ENCODE data around the gene WASF3. TPM values are rescaled to one million over a fixed set of nuclear protein-coding genes. Genes with fewer than 3 reads are reported as not detected.

The WASF3 gene
- total and polyA plus RNA-seq, 2 of the 13 experiments (the other 11 are each of a cell fraction or from before 2014, with no cell fraction given) = 10.4 to 17.2 TPM

- no peak for TF ChIP-seq ZHX2 (IDR thresholded peaks at IDR 0.05; ENCODE audit: low read depth)
- no peak for TF ChIP-seq ZHX2 (CRISPR knock-in tag; IDR thresholded peaks at IDR 0.05; ENCODE audit: borderline replicate concordance)
- no peak for TF ChIP-seq ZNF317 (CRISPR knock-in tag; IDR thresholded peaks at IDR 0.05)
These were observed 131.5 kb downstream of the WASF3 start (continued) for GRCh38 chr13:26688980-26689379.

GRCh38 chr13:26693749-26694463 lies 136.4 kb downstream of the WASF3 start:
- no TSS peak for BruUV-seq (replicated peaks)
- 50% methylated on average over 10 of the region's 10 CpGs for WGBS (ENCODE audit: low lambda C conversion rate)
- DNase-seq (ENCODE audit: low spot score) = no peak
- in situ Hi-C loops (cut with HindIII; ENCODE audit: extremely low pct_ligation_motif_present, low pct_unique_long_range_greater_than_20kb) = no loop called here
- Histone ChIP-seq H3K9ac (ENCODE audit: insufficient read depth, low read depth, low read length) (no peak overlapping the region), H4K20me1 (ENCODE audit: insufficient read depth, low read length) (no peaks in the 10 kb centered on the region), H3K4me1 (ENCODE audit: insufficient read depth, low read length) (no peaks in the 10 kb centered on the region), H3K79me2 (ENCODE audit: insufficient read depth, low read length) (no peaks in the 10 kb centered on the region), H3K4me2 (ENCODE audit: low read depth, low read length) (no peak overlapping the region), H3K27me3 (ENCODE audit: control insufficient read depth in 1 of 2, insufficient read depth in 2 of 2, low read length in 2 of 2) (peaks cover 5 to 20% of the 10 kb centered on the region in 2 experiments; a peak in 4 of 5 replicates), H2AFZ (ENCODE audit: low read length) (no peak overlapping the region), H3K9me3 (ENCODE audit: low read length) (no peaks in the 10 kb centered on the region), H3K36me3 (replicated peaks in 1 of 2; ENCODE audit: control insufficient read depth in 1 of 2, insufficient read depth in 2 of 2, low read length in 2 of 2) (no peaks in the 10 kb centered on the region), H3K27ac (ENCODE audit: extremely low read length, insufficient read depth, low read length) (no peak overlapping the region), H3K4me3 (replicated peaks in 1 of 3; ENCODE audit: insufficient read depth in 1 of 3, low read depth in 2 of 3, low read length in 3 of 3) (no peak overlapping the region)
- ChIA-PET CTCF (ENCODE audit: low intra/inter-chr PET ratio, low total read pairs) (no interaction called here), POLR2A (no interaction called here)
- no peak for FAIRE-seq
- no peak for ATAC-seq
- intact Hi-C loops (cut with micrococcal nuclease; ENCODE audit: unreplicated experiment) = loop anchor here (10.0 kb wide), 1 partner anchor 1119 kb away; no protein-coding TSS in a partner anchor
- TF ChIP-seq ZNF780A (CRISPR knock-in tag; IDR thresholded peaks at IDR 0.05) (no peak), ZNF891 (CRISPR knock-in tag; IDR thresholded peaks at IDR 0.05) (no peak), ELF4 (CRISPR knock-in tag; IDR thresholded peaks at IDR 0.05; ENCODE audit: borderline replicate concordance) (no peak), REPIN1 (CRISPR knock-in tag; IDR thresholded peaks at IDR 0.05; ENCODE audit: borderline replicate concordance, low read depth) (no peak), ZNF17 (CRISPR knock-in tag; IDR thresholded peaks at IDR 0.05) (no peak), ZFYVE20 (CRISPR knock-in tag; IDR thresholded peaks at IDR 0.05; ENCODE audit: borderline replicate concordance, low read depth) (no peak), DRAP1 (CRISPR knock-in tag; IDR thresholded peaks at IDR 0.05) (no peak), BRD4 (CRISPR knock-in tag; IDR thresholded peaks at IDR 0.05) (no peak)

All from HepG2 (cell line).